Activated naive CD8-positive, alpha-beta T cell treated with anti-CD3 and anti-CD28 coated beads, Interleukin-2, amount 10 ng/mL, durations not matched to agents 7 days and 5 days (primary cell): ENCODE measurements around the gene ENTHD1. TPM values are rescaled to one million over a fixed set of nuclear protein-coding genes. Genes with fewer than 3 reads are reported as not detected.

Experiments used
- ATAC-seq: fragments of 150-1000 bp; cut with Tn5 transposase; one replicate; pipeline ENCODE4 v1.10.0; 2021; ENCODE audit warnings: low read depth, moderate library complexity
- POLR2A ChIA-PET: fragments of 350-600 bp; sonication (Branson Sonifier 250); formaldehyde crosslinking; loops from one replicate; lab custom pipeline; 2021; ENCODE audit warnings: antibody characterized with exemption; lab: Charles Lee
- DNase-seq: peaks from one replicate; pipeline ENCODE4 v3.0.0; 2021
- H3K27ac Mint-ChIP-seq: one replicate; pipeline ENCODE4 v1.8.0; 2022; ENCODE audit warnings: mild to moderate bottlenecking, mixed read lengths
- H3K27me3 Mint-ChIP-seq: one replicate; pipeline ENCODE4 v1.8.0; 2022; ENCODE audit warnings: mild to moderate bottlenecking, moderate library complexity, mixed read lengths
- H3K36me3 Mint-ChIP-seq: one replicate; pipeline ENCODE4 v1.8.0; 2021; ENCODE audit warnings: mild to moderate bottlenecking, mixed read lengths
- H3K4me1 Mint-ChIP-seq: one replicate; pipeline ENCODE4 v1.8.0; 2021; ENCODE audit warnings: mixed read lengths
- H3K4me3 Mint-ChIP-seq: one replicate; pipeline ENCODE4 v1.8.0; 2022; ENCODE audit warnings: mild to moderate bottlenecking, moderate library complexity, mixed read lengths
- H3K9me3 Mint-ChIP-seq: one replicate; pipeline ENCODE4 v1.8.0; 2021; ENCODE audit warnings: mixed read lengths
- total RNA-seq, 2 experiments: library from RNA; stranded (reverse); gene quantifications; one replicate each; pipeline ENCODE4 v1.2.3, GENCODE V29; 2021

Gene ENTHD1
- total RNA-seq, 2 experiments from 2014 or later: 0.11 to 0.34 TPM

GRCh38 chr22:39776295-39777009 lies 117.1 kb downstream of the ENTHD1 start:
- Mint-ChIP-seq H3K4me1 (peaks cover 24% of the 10 kb centered on the region), H3K27ac (no peak overlapping the region), H3K27me3 (no peaks in the 10 kb centered on the region), H3K4me3 (no peak overlapping the region), H3K9me3 (peaks cover 2% of the 10 kb centered on the region), H3K36me3 (peaks cover 4% of the 10 kb centered on the region)
- no peak for DNase-seq
- POLR2A ChIA-PET: no interaction called here
- no peak for ATAC-seq

- Mint-ChIP-seq H3K27me3 (peaks cover 2% of the 10 kb centered on the region), H3K9me3 (peaks cover 5% of the 10 kb centered on the region), H3K27ac (peak overlapping the region; percentile 87), H3K4me3 (peak overlapping the region; percentile 40), H3K36me3 (peaks cover 10% of the 10 kb centered on the region), H3K4me1 (peaks cover 24% of the 10 kb centered on the region)
- POLR2A ChIA-PET: interaction anchor here (0.7 to 2.1 kb wide), 8 partner anchors 11 to 159 kb away, joined by 3 to 12 read pairs (median 4); partner anchors contain the start of gene GRAP2
- DNase-seq (peak; percentile 38), ATAC-seq (peak; percentile 99)
Measured at GRCh38 chr22:39773976-39774539, 119.5 kb downstream of the ENTHD1 start.

GRCh38 chr22:39773503-39773902 lies 120.1 kb downstream of the ENTHD1 start:
- POLR2A ChIA-PET: interaction anchor here (0.7 to 2.1 kb wide), 8 partner anchors 12 to 159 kb away, joined by 3 to 12 read pairs (median 4); partner anchors contain the start of gene GRAP2
- DNase-seq (no peak), ATAC-seq (no peak)
- Mint-ChIP-seq H3K27me3 (peaks cover 3% of the 10 kb centered on the region), H3K4me1 (peaks cover 24% of the 10 kb centered on the region), H3K36me3 (peaks cover 10% of the 10 kb centered on the region), H3K27ac (peak overlapping the region; percentile 87), H3K9me3 (peaks cover 5% of the 10 kb centered on the region), H3K4me3 (peak overlapping the region; percentile 40)

GRCh38 chr22:39771486-39771885 lies 122.1 kb downstream of the ENTHD1 start:
- POLR2A ChIA-PET: no interaction called here
- peaks cover 29% of the 10 kb centered on the region for H3K4me1 Mint-ChIP-seq
- peaks cover 6% of the 10 kb centered on the region for H3K9me3 Mint-ChIP-seq

GRCh38 chr22:39765661-39766060 lies 127.9 kb downstream of the ENTHD1 start:
- POLR2A ChIA-PET: no interaction called here
- peaks cover 6% of the 10 kb centered on the region for H3K36me3 Mint-ChIP-seq

More at GRCh38 chr22:39771486-39771885, 122.1 kb downstream of the ENTHD1 start:
- Mint-ChIP-seq H3K27ac (no peak overlapping the region), H3K27me3 (peaks cover 3% of the 10 kb centered on the region), H3K36me3 (peaks cover 10% of the 10 kb centered on the region), H3K4me3 (no peak overlapping the region)
- no peak for DNase-seq
- no peak for ATAC-seq

GRCh38 chr22:39765046-39765445 lies 128.5 kb downstream of the ENTHD1 start:
- DNase-seq (no peak), ATAC-seq (no peak)
- POLR2A ChIA-PET: no interaction called here
- no peak overlapping the region for H3K4me3 Mint-ChIP-seq
- no peak overlapping the region for H3K27ac Mint-ChIP-seq
- peaks cover 10% of the 10 kb centered on the region for H3K27me3 Mint-ChIP-seq
- peaks cover 3% of the 10 kb centered on the region for H3K9me3 Mint-ChIP-seq
- peaks cover 6% of the 10 kb centered on the region for H3K36me3 Mint-ChIP-seq
- H3K4me1 Mint-ChIP-seq: peaks cover 7% of the 10 kb centered on the region

More at GRCh38 chr22:39765661-39766060, 127.9 kb downstream of the ENTHD1 start:
- H3K27ac Mint-ChIP-seq: no peak overlapping the region
- H3K27me3 Mint-ChIP-seq: peaks cover 10% of the 10 kb centered on the region
- no peak for ATAC-seq
- H3K4me1 Mint-ChIP-seq: peaks cover 7% of the 10 kb centered on the region
- DNase-seq: no peak
- no peak overlapping the region for H3K4me3 Mint-ChIP-seq
- peaks cover 3% of the 10 kb centered on the region for H3K9me3 Mint-ChIP-seq

- H3K4me1 Mint-ChIP-seq: peaks cover 6% of the 10 kb centered on the region
- H3K9me3 Mint-ChIP-seq: peaks cover 2% of the 10 kb centered on the region
- POLR2A ChIA-PET: no interaction called here
- ATAC-seq (no peak), DNase-seq (no peak)
- H3K4me3 Mint-ChIP-seq: no peak overlapping the region
- peaks cover 16% of the 10 kb centered on the region for H3K27me3 Mint-ChIP-seq
- H3K27ac Mint-ChIP-seq: no peak overlapping the region
- H3K36me3 Mint-ChIP-seq: peaks cover 9% of the 10 kb centered on the region
Measured at GRCh38 chr22:39763276-39763675, 130.3 kb downstream of the ENTHD1 start.

- Mint-ChIP-seq H3K4me1 (peaks cover 20% of the 10 kb centered on the region), H3K27ac (no peak overlapping the region), H3K36me3 (no peaks in the 10 kb centered on the region), H3K9me3 (peaks cover 1% of the 10 kb centered on the region), H3K27me3 (peaks cover 14% of the 10 kb centered on the region), H3K4me3 (no peak overlapping the region)
- POLR2A ChIA-PET: interaction anchor here (1.0 kb wide), 1 partner anchor 159 kb away, joined by 3 read pairs; no protein-coding TSS in a partner anchor
- DNase-seq: no peak
- ATAC-seq: no peak
Measured at GRCh38 chr22:39750759-39751158, 142.8 kb downstream of the ENTHD1 start.

GRCh38 chr22:39748877-39749276 lies 144.7 kb downstream of the ENTHD1 start:
- POLR2A ChIA-PET: no interaction called here
- peaks cover 28% of the 10 kb centered on the region for H3K4me1 Mint-ChIP-seq

GRCh38 chr22:39746600-39747262 lies 146.8 kb downstream of the ENTHD1 start:
- H3K27ac Mint-ChIP-seq: no peak overlapping the region
- no peak for DNase-seq
- H3K27me3 Mint-ChIP-seq: peaks cover 17% of the 10 kb centered on the region
- ATAC-seq: peak; percentile 41
- peaks cover 3% of the 10 kb centered on the region for H3K36me3 Mint-ChIP-seq
- H3K4me1 Mint-ChIP-seq: peaks cover 23% of the 10 kb centered on the region
- peaks cover 4% of the 10 kb centered on the region for H3K9me3 Mint-ChIP-seq
- POLR2A ChIA-PET: no interaction called here
- H3K4me3 Mint-ChIP-seq: no peak overlapping the region

More at GRCh38 chr22:39748877-39749276, 144.7 kb downstream of the ENTHD1 start:
- Mint-ChIP-seq H3K9me3 (peaks cover 1% of the 10 kb centered on the region), H3K27me3 (peaks cover 16% of the 10 kb centered on the region), H3K36me3 (no peaks in the 10 kb centered on the region), H3K4me3 (no peak overlapping the region), H3K27ac (no peak overlapping the region)
- ATAC-seq: no peak
- no peak for DNase-seq

- Mint-ChIP-seq H3K27me3 (peaks cover 9% of the 10 kb centered on the region), H3K4me1 (peaks cover 20% of the 10 kb centered on the region), H3K4me3 (peak overlapping the region; percentile 31), H3K27ac (no peak overlapping the region), H3K36me3 (peaks cover 3% of the 10 kb centered on the region), H3K9me3 (peaks cover 4% of the 10 kb centered on the region)
- ATAC-seq: peak; percentile 63
- no peak for DNase-seq
- POLR2A ChIA-PET: no interaction called here
Measured at GRCh38 chr22:39745789-39746188, 147.8 kb downstream of the ENTHD1 start.

- Mint-ChIP-seq H3K4me1 (peaks cover 20% of the 10 kb centered on the region), H3K27me3 (peaks cover 8% of the 10 kb centered on the region), H3K9me3 (peaks cover 6% of the 10 kb centered on the region), H3K36me3 (peaks cover 3% of the 10 kb centered on the region), H3K4me3 (no peak overlapping the region), H3K27ac (no peak overlapping the region)
- DNase-seq (no peak), ATAC-seq (no peak)
- POLR2A ChIA-PET: interaction anchor here (0.6 kb wide), 1 partner anchor 195 kb away, joined by 3 read pairs; no protein-coding TSS in a partner anchor
Measured at GRCh38 chr22:39744353-39744752, 149.2 kb downstream of the ENTHD1 start.

- no peak overlapping the region for H3K27ac Mint-ChIP-seq
- DNase-seq: no peak
- H3K4me1 Mint-ChIP-seq: peaks cover 20% of the 10 kb centered on the region
- ATAC-seq: no peak
- H3K27me3 Mint-ChIP-seq: peaks cover 8% of the 10 kb centered on the region
- peaks cover 7% of the 10 kb centered on the region for H3K9me3 Mint-ChIP-seq
- peaks cover 5% of the 10 kb centered on the region for H3K36me3 Mint-ChIP-seq
- H3K4me3 Mint-ChIP-seq: no peak overlapping the region
- POLR2A ChIA-PET: interaction anchor here (0.6 kb wide), 1 partner anchor 195 kb away, joined by 3 read pairs; no protein-coding TSS in a partner anchor
Measured at GRCh38 chr22:39743935-39744334, 149.6 kb downstream of the ENTHD1 start.
